ENCODE data around the gene FASN. TPM values are rescaled to one million over a fixed set of nuclear protein-coding genes. Genes with fewer than 3 reads are reported as not detected.

Gene FASN
- total RNA-seq, 2 donors from 2014 or later, result 87.3 to 126 TPM

DNA sequence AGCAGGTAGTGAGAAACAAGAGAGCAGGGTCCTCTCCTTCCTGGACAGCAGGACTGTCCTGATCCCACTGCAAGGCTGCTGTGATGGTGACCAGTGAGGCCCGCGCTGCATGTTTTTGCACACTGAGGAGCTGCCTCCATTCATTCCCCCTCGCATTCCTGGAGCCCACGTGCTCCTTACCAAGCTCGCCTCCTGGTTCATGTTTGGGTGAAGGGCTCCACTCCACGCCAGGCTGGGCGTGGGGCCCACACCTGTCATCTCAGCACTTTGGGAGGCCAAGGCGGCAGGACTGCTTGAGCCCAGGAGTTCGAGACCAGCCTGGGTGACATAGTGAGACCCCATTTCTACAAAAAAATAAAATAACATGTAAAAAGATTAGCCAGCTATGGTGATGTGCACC lies 15.4 kb upstream of the FASN start:
- peaks cover 7% of the 10 kb centered on the region for H3K4me1 Mint-ChIP-seq
- H3K36me3 Mint-ChIP-seq (ENCODE audit: low read depth), result no peaks in the 10 kb centered on the region
- DNase-seq, result no peak
- no peak overlapping the region for H3K4me3 Mint-ChIP-seq
- no peaks in the 10 kb centered on the region for H3K27me3 Mint-ChIP-seq
- peak overlapping the region; percentile 32 for H3K27ac Mint-ChIP-seq
- ATAC-seq, result no peak
- H3K9me3 ChIP-seq (ENCODE audit: control insufficient read depth, low read length, poor library complexity, severe bottlenecking), result no peaks in the 10 kb centered on the region

DNA sequence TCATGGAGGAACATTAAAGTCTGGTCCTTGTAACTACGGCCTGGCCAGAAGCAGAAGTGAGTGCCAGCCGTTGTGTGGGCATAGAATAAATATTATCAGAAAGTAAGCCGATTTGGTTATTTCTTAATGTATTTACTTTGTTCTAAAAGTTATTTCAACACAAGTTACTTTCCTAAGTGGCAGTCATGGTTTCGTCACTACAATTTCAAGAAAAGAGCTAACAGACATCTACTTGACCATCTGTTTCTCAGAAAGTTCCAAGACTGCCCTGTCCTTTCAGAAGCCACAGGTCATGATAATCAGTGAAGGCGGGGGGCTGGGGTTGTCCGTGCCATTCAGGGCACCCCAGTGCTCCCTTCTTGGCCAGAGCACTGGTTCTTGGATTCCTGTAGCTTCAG lies 14.9 kb upstream of the FASN start:
- ATAC-seq (no peak), DNase-seq (no peak)
- Mint-ChIP-seq H3K4me1 (peaks cover 8% of the 10 kb centered on the region), H3K27me3 (no peaks in the 10 kb centered on the region), H3K27ac (peak overlapping the region; percentile 32), H3K4me3 (no peak overlapping the region), H3K36me3 (ENCODE audit: low read depth) (no peaks in the 10 kb centered on the region)
- no peaks in the 10 kb centered on the region for H3K9me3 ChIP-seq (ENCODE audit: control insufficient read depth, low read length, poor library complexity, severe bottlenecking)

DNA sequence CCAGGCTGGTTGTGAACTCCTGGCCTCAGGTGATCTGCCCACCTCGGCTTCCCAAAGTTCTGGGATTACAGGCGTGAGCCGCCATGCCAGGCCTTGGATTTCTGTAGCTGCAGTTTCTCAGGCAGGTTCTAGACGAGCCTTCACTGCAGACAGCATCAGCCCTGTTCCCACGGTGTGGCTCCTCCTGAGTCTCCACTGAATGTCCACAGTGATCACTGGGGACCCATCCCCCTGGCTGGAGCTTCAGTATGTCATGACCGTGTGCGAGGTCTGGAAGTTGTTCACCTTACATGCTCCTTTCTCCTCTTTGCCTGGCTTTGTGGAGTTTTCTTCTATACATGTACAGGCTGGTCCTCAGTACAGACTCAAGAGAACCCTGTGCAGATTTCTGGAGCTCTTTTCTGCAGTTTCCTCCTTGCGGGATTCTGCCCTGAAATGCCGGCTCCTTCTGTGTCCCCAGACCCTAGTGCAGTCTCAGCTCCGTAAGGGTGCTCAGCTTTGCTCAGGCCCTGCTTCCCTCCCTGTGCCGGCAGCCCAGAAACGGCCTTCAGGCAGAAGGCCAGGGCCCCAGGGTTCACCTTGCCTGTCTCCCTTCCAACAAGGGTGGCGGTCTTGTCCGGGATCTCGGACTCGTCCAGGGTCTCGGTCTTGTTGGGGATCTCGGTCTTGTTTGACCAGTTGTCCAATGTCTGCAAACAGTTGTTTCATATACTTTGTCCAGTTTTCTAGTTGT lies 14.3 kb upstream of the FASN start:
- Mint-ChIP-seq H3K36me3 (ENCODE audit: low read depth) (no peaks in the 10 kb centered on the region), H3K4me3 (no peak overlapping the region), H3K27ac (no peak overlapping the region), H3K27me3 (no peaks in the 10 kb centered on the region), H3K4me1 (peaks cover 6% of the 10 kb centered on the region)
- ATAC-seq (no peak), DNase-seq (no peak)
- H3K9me3 ChIP-seq (ENCODE audit: control insufficient read depth, low read length, poor library complexity, severe bottlenecking), result no peaks in the 10 kb centered on the region

DNA sequence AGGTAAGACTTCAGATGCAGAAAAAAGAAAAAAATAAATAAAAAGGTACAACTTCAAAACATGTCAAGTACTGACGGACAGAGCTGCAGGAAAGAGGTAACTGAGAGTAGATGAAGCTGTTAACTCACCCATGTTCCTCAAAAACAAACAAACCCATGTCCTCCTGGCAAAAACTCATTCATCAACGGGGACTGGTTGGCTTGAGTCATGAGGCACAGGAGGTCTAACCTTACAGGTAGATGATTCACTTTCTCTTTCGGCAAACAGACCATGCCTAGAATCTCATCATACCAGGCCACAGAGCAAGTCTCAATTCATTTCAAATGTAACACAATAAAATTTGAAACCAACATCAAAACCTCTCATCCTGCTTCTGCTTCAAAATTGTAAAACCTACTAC lies 12.3 kb upstream of the FASN start:
- Mint-ChIP-seq H3K4me3 (no peak overlapping the region), H3K27ac (peak overlapping the region; percentile 70), H3K4me1 (peaks cover 15% of the 10 kb centered on the region), H3K27me3 (no peaks in the 10 kb centered on the region), H3K36me3 (ENCODE audit: low read depth) (no peaks in the 10 kb centered on the region)
- no peak for DNase-seq
- ATAC-seq, result no peak
- no peaks in the 10 kb centered on the region for H3K9me3 ChIP-seq (ENCODE audit: control insufficient read depth, low read length, poor library complexity, severe bottlenecking)

DNA sequence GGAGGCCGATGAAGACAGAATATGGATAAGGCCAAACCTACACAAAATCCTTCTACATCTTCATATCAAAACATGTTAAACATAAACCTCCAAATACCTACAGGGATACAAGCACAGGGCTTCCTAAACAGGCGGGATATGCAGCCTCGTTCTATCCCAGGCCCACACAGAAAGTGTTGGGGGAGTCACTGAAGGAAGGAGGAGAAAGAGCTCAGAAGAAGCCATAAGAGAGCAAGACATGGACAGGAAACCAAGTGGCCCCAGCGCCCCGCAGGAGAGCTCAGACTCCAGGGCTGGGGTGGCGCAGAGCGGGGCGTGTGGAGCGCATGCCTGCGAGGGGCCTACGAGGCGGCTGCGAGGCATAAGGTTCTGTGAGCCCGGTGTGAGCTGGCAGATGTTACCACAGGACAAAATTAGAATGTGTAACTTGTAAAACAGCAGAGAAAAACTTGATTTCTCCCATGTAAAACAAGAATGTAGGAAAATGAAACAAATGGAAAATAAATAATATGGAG lies 11.0 kb upstream of the FASN start:
- H3K36me3 Mint-ChIP-seq (ENCODE audit: low read depth), result no peaks in the 10 kb centered on the region
- DNase-seq (no peak), ATAC-seq (no peak)
- peaks cover 18% of the 10 kb centered on the region for H3K4me1 Mint-ChIP-seq
- no peak overlapping the region for H3K4me3 Mint-ChIP-seq
- H3K27me3 Mint-ChIP-seq, result no peaks in the 10 kb centered on the region
- no peaks in the 10 kb centered on the region for H3K9me3 ChIP-seq (ENCODE audit: control insufficient read depth, low read length, poor library complexity, severe bottlenecking)
- H3K27ac Mint-ChIP-seq, result no peak overlapping the region

DNA sequence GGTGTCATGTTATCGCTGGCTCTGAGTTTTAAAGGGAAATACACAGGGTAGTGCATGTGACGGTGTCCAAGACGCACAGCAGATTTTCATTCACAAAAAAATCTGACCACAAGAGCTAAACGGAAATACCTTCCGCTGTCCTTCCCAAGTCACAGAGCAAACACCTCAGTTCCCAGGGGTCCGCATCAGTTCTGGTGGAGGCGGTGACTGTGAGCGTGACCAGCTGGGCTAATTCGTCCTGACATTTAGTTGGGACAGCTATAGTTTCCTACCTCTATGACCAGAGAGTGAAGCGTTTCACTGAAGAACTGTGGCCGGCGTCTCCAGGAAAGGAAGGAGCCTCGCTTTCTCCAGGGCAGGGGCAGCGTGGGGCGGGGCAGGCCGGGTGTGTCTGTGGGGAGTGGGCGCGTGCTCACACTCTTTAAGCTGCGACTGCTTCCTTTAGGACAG lies 10.5 kb upstream of the FASN start:
- no peak for ATAC-seq
- Mint-ChIP-seq H3K4me3 (no peak overlapping the region), H3K36me3 (ENCODE audit: low read depth) (no peaks in the 10 kb centered on the region), H3K4me1 (peaks cover 18% of the 10 kb centered on the region), H3K27me3 (no peaks in the 10 kb centered on the region), H3K27ac (peak overlapping the region; percentile 93)
- DNase-seq, result no peak
- H3K9me3 ChIP-seq (ENCODE audit: control insufficient read depth, low read length, poor library complexity, severe bottlenecking), result no peaks in the 10 kb centered on the region

DNA sequence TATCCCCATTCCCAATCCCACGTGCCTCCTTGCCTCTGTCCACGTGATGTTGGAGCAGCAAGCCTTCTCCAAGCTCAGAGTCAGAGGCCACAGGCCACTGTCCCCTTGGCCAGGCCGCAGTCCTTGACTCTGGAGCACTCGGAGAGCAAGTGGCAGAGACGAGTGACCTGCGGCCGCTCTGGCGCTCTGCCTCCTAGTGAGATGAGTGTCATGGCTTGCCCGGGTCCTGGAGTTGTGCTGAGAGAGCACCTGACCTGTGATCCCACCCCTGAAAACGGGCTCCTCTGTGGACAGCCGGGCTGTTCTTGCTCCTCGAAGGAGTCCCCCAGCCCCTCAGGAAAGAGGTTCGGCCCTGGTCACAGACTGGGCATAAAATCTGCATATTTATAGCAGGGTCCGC lies 10.0 kb upstream of the FASN start:
- Mint-ChIP-seq H3K36me3 (ENCODE audit: low read depth) (no peaks in the 10 kb centered on the region), H3K4me1 (peaks cover 20% of the 10 kb centered on the region), H3K27me3 (no peaks in the 10 kb centered on the region), H3K27ac (peak overlapping the region; percentile 93), H3K4me3 (no peak overlapping the region)
- no peak for ATAC-seq
- DNase-seq, result no peak
- no peaks in the 10 kb centered on the region for H3K9me3 ChIP-seq (ENCODE audit: control insufficient read depth, low read length, poor library complexity, severe bottlenecking)

DNA sequence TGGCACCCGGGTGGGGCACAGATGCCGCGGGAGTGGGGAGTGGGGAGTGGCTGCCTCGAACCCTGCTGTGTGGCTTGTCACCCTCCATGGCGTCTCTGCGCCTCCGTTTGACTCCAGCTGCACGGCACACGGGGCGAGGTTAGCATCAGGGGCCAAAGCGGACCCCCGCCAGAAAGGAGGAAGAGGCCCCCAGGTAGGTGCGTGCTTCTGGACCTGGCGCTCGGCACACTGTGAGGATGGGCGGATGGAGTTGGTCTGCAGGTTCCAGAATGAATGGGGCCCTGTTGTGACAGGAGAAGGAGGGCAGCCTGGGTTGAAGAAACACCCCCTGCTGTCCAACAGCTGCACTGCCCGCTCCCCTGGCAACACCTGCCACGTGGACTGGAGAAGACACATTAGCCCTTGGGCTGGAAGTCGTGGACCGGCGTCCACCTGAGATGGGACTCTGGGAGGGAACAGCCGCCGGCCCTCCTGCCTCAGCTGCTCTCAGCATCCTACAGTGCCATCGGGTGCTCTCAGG lies 9.4 kb upstream of the FASN start:
- peaks cover 20% of the 10 kb centered on the region for H3K4me1 Mint-ChIP-seq
- H3K4me3 Mint-ChIP-seq, result no peak overlapping the region
- DNase-seq, result no peak
- peak overlapping the region; percentile 93 for H3K27ac Mint-ChIP-seq
- no peaks in the 10 kb centered on the region for H3K27me3 Mint-ChIP-seq
- no peaks in the 10 kb centered on the region for H3K9me3 ChIP-seq (ENCODE audit: control insufficient read depth, low read length, poor library complexity, severe bottlenecking)
- ATAC-seq, result no peak
- H3K36me3 Mint-ChIP-seq (ENCODE audit: low read depth), result no peaks in the 10 kb centered on the region

DNA sequence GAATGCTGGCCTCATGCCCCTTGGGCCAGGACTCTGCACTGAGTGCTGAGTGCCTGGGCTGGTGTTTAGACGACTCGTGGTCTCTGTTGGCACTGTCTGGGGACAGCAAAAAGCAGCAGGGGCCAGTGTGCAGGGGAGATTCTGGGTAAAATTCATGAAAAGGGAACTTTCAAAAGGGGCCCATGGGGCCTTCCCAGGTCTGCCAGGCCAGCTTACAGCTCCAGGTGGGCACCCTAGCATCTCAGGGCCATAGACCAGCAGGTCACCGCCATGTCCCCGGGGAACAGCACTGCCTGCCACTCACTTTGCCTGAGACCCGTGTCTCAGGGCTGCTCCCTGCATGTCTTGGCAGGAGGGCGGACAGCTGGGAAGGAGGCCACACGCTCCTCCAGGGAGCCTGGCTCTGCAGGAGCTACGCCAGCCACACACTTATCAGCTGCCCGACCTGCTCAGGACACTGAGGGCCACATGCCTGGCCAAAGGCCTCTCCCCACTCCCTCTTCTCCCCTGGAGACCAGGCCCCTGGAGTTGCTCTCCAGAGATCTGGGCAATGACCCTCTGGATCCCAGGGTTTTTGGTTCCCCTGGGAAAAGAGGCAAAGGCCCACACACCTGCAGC lies 8.8 kb upstream of the FASN start:
- Mint-ChIP-seq H3K4me1 (peaks cover 20% of the 10 kb centered on the region), H3K27ac (peak overlapping the region; percentile 93), H3K4me3 (peak overlapping the region; percentile 93), H3K27me3 (no peaks in the 10 kb centered on the region), H3K36me3 (ENCODE audit: low read depth) (no peaks in the 10 kb centered on the region)
- ATAC-seq (peak; percentile 46), DNase-seq (no peak)
- no peaks in the 10 kb centered on the region for H3K9me3 ChIP-seq (ENCODE audit: control insufficient read depth, low read length, poor library complexity, severe bottlenecking)

DNA sequence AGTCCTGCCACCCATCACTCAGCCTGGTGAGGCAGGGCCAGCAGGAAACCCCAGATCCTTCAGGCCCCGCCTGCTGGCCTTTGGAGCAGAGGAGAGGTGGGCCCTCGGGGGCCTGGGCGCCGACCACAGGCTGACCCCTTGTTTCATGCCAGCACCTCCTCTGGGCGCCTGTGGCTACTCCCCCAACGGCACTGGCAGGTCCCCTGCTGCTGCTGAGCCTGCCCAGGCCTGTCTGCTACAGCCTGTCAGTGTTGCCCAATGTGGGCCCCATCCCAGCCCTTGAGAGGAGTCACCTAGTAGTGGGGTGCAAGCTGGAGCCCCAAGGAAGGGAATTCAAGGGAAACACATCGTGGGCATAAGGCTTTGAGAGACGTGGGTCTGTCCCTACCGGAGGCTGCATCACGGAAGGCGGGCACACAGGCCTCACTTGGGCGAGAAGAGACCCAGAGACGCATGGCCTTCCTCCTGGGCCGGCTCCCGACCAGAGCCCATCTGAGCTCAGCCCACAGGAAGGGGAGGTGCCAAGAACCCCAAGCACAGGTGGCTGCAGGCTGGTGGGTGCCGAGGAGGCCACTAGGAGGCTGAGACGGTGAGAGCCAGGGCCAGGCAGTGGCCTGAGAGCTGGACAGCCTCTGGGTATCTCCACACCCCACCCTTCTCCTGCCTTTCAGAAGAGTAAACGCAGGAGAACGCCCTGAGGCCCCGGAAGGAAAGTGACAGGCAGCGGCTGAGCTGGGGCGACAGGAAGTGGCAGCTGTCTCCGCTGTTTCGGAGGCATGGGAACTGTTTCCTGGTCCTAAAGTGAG lies 8.0 kb upstream of the FASN start:
- DNase-seq (peak in 1 of 3 donors; percentile 36), ATAC-seq (peak; percentile 89)
- no peaks in the 10 kb centered on the region for H3K9me3 ChIP-seq (ENCODE audit: control insufficient read depth, low read length, poor library complexity, severe bottlenecking)
- no peaks in the 10 kb centered on the region for H3K27me3 Mint-ChIP-seq
- peak overlapping the region; percentile 93 for H3K27ac Mint-ChIP-seq
- H3K36me3 Mint-ChIP-seq (ENCODE audit: low read depth), result no peaks in the 10 kb centered on the region
- peak overlapping the region; percentile 93 for H3K4me3 Mint-ChIP-seq
- peaks cover 20% of the 10 kb centered on the region for H3K4me1 Mint-ChIP-seq

DNA sequence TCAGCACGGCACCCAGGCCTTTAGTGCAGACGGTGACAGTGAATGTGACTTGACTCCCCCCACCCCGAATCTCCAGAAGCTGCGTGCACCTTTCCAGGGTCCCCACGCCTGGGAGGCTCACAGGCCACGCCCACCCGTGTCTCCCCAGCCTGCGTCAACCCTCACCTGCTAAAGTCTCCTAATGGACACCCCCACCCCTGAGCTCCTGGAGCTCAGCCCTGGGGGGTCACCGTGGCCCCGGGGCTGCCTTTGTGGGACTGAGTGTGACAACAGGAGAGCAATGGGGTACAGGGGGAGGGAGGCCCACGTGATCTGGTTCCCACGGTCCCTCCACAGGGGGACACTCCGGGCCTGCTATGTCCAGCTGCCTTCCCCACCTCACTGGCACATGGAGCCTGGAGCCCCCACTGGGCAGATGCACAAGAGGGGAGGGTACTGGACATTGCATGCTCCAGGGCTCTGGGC lies 7.4 kb upstream of the FASN start:
- no peak for DNase-seq
- ATAC-seq, result no peak
- Mint-ChIP-seq H3K36me3 (ENCODE audit: low read depth) (no peaks in the 10 kb centered on the region), H3K4me1 (peaks cover 20% of the 10 kb centered on the region), H3K27ac (peak overlapping the region; percentile 93), H3K4me3 (peak overlapping the region; percentile 93), H3K27me3 (no peaks in the 10 kb centered on the region)
- H3K9me3 ChIP-seq (ENCODE audit: control insufficient read depth, low read length, poor library complexity, severe bottlenecking), result no peaks in the 10 kb centered on the region

DNA sequence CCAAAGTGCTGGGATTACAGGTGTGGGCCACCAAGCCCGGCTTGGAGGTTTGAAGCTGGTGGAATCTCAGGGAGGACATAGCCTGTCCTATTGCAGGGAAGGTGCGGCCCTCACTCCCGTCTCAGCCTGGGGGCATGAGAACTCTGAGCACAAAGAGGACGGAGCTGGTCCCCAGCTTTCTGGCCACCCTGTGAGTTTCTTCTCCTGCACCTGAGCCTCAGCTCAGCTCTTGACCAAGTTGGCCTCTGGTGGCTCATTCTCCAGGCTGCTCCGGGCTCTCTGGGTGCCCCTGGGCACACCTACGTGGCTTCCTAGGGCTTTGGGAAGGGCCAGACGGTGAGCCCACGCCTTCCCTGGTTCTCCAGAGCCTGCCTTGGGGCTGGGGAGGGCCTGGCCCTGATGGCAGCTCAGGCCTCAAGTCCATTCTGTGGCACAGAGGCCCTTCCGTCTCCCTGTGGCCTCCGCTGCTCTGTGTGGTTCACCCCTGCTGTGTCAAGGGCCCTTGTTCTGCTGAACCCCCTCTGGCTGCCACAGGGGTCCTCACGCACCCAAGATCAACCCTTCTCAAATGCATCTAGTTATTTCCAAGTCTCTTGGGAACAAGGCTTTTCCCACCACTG lies 6.9 kb upstream of the FASN start:
- H3K4me1 Mint-ChIP-seq, result peaks cover 20% of the 10 kb centered on the region
- no peak overlapping the region for H3K4me3 Mint-ChIP-seq
- peak overlapping the region; percentile 93 for H3K27ac Mint-ChIP-seq
- no peaks in the 10 kb centered on the region for H3K9me3 ChIP-seq (ENCODE audit: control insufficient read depth, low read length, poor library complexity, severe bottlenecking)
- DNase-seq (no peak), ATAC-seq (no peak)
- H3K27me3 Mint-ChIP-seq, result no peaks in the 10 kb centered on the region
- H3K36me3 Mint-ChIP-seq (ENCODE audit: low read depth), result no peaks in the 10 kb centered on the region
